Astrocyte (in vitro differentiated cells and primary cell): ENCODE results near the gene ADGRB3.

Experiments
- CTCF ChIP-seq: IDR thresholded peaks from 2 replicates; pipeline ENCODE4 v1.5.1; 2011; ENCODE audit warnings: low read depth, mild to moderate bottlenecking, inconsistent platforms, low read length, moderate library complexity; ENCODE audit not compliant: insufficient read depth
- EZH2 ChIP-seq: IDR thresholded peaks from 2 replicates; pipeline ENCODE4 v1.6.1; 2012; ENCODE audit warnings: mild to moderate bottlenecking, low read length, inconsistent platforms; ENCODE audit not compliant: insufficient read depth

GRCh38 chr6:69162811-69163210, 527.7 kb downstream of the ADGRB3 start:
- no peak for TF ChIP-seq EZH2
- no peak for TF ChIP-seq CTCF
